ENCODE data around the gene B3GNT5. TPM values are rescaled to one million over a fixed set of nuclear protein-coding genes. Genes with fewer than 3 reads are reported as not detected.

The B3GNT5 gene
- 0.70 TPM for total RNA-seq

- ATAC-seq (peak; percentile 26), DNase-seq (ENCODE audit: low spot score) (no peak)
Observed at GRCh38 chr3:183252973-183253527, at the start of gene B3GNT5. Gene B3GNT5 (plus strand): TSS chr3:183253253. CDS start chr3:183269799, 16,546 bp downstream.

GRCh38 chr3:183203670-183204069, 49.4 kb upstream of the B3GNT5 start:
- ATAC-seq (no peak), DNase-seq (ENCODE audit: low spot score) (no peak)

GRCh38 chr3:183208260-183208659, 44.8 kb upstream of the B3GNT5 start:
- no peak for DNase-seq (ENCODE audit: low spot score)
- no peak for ATAC-seq

- DNase-seq (ENCODE audit: low spot score) (no peak), ATAC-seq (no peak)
Observed at GRCh38 chr3:183208800-183209199, 44.3 kb upstream of the B3GNT5 start.

GRCh38 chr3:183210341-183210740, 42.7 kb upstream of the B3GNT5 start:
- no peak for ATAC-seq
- DNase-seq (ENCODE audit: low spot score) = no peak

GRCh38 chr3:183210862-183211341, 42.2 kb upstream of the B3GNT5 start:
- ATAC-seq (peak; percentile 33), DNase-seq (ENCODE audit: low spot score) (no peak)

GRCh38 chr3:183211352-183211751, 41.7 kb upstream of the B3GNT5 start:
- DNase-seq (ENCODE audit: low spot score) = peak; percentile 87
- peak; percentile 98 for ATAC-seq

GRCh38 chr3:183212096-183212495, 41.0 kb upstream of the B3GNT5 start:
- ATAC-seq = no peak
- no peak for DNase-seq (ENCODE audit: low spot score)

- ATAC-seq (no peak), DNase-seq (ENCODE audit: low spot score) (no peak)
Observed at GRCh38 chr3:183212565-183212964, 40.5 kb upstream of the B3GNT5 start.

GRCh38 chr3:183213415-183214276, 39.4 kb upstream of the B3GNT5 start:
- DNase-seq (ENCODE audit: low spot score) = no peak
- ATAC-seq = no peak

- DNase-seq (ENCODE audit: low spot score) (no peak), ATAC-seq (no peak)
Observed at GRCh38 chr3:183214277-183214612, 38.8 kb upstream of the B3GNT5 start.

- no peak for ATAC-seq
- no peak for DNase-seq (ENCODE audit: low spot score)
Observed at GRCh38 chr3:183215591-183216202, 37.4 kb upstream of the B3GNT5 start.

- DNase-seq (ENCODE audit: low spot score) (no peak), ATAC-seq (no peak)
Observed at GRCh38 chr3:183217548-183218332, 35.3 kb upstream of the B3GNT5 start.

- no peak for DNase-seq (ENCODE audit: low spot score)
- no peak for ATAC-seq
Observed at GRCh38 chr3:183218826-183219225, 34.2 kb upstream of the B3GNT5 start.

- ATAC-seq (no peak), DNase-seq (ENCODE audit: low spot score) (no peak)
Observed at GRCh38 chr3:183220828-183221227, 32.2 kb upstream of the B3GNT5 start.

- ATAC-seq = no peak
- DNase-seq (ENCODE audit: low spot score) = no peak
Observed at GRCh38 chr3:183222631-183223235, 30.3 kb upstream of the B3GNT5 start.

- ATAC-seq = no peak
- DNase-seq (ENCODE audit: low spot score) = no peak
Observed at GRCh38 chr3:183224180-183224970, 28.7 kb upstream of the B3GNT5 start.

GRCh38 chr3:183226333-183226890, 26.6 kb upstream of the B3GNT5 start:
- no peak for DNase-seq (ENCODE audit: low spot score)
- ATAC-seq = no peak

GRCh38 chr3:183227586-183227985, 25.5 kb upstream of the B3GNT5 start:
- DNase-seq (ENCODE audit: low spot score) (no peak), ATAC-seq (no peak)

- ATAC-seq (no peak), DNase-seq (ENCODE audit: low spot score) (no peak)
Observed at GRCh38 chr3:183229178-183229577, 23.9 kb upstream of the B3GNT5 start.
